K562 (cell line): ENCODE measurements around the gene ARHGEF1. TPM values are rescaled to one million over a fixed set of nuclear protein-coding genes. Genes with fewer than 3 reads are reported as not detected.

Experiments
- C11orf30 ChIP-seq: fragments of 450-650 bp; IDR thresholded peaks from 2 replicates; pipeline ENCODE4 v1.6.1; 2016; ENCODE audit warnings: low read depth, mild to moderate bottlenecking
- CBFA2T3 ChIP-seq: fragments of 450-650 bp; IDR thresholded peaks from 2 replicates; pipeline ENCODE4 v1.6.1; 2017
- ESRRB ChIP-seq: fragments of 250-450 bp; sonication (Bioruptor Pico); IDR thresholded peaks from 2 replicates; pipeline ENCODE4 v1.5.0; 2020; ENCODE audit warnings: mild to moderate bottlenecking, moderate library complexity, borderline replicate concordance
- GTF2E2 ChIP-seq: fragments of 200-800 bp; sonication (Bioruptor generic); IDR thresholded peaks from 2 replicates; pipeline ENCODE4 v1.6.1; 2016; ENCODE audit warnings: missing genetic modification characterization, missing compliant biosample characterization
- HDAC3 ChIP-seq: fragments of 450-650 bp; IDR thresholded peaks from 2 replicates; pipeline ENCODE4 v1.6.1; 2018; ENCODE audit warnings: borderline replicate concordance, mild to moderate bottlenecking, moderate library complexity; ENCODE audit not compliant: partially characterized antibody
- HLTF ChIP-seq: fragments of 450-650 bp; IDR thresholded peaks from 2 replicates; pipeline ENCODE4 v1.6.1; 2016
- JUNB ChIP-seq: fragments of 450-650 bp; formaldehyde crosslinking; conservative IDR thresholded peaks from 2 replicates; pipeline ENCODE4 v1.4.0; 2020; ENCODE audit warnings: mild to moderate bottlenecking
- KDM2B ChIP-seq: fragments of 250-450 bp; sonication (Bioruptor Pico); IDR thresholded peaks from 2 replicates; pipeline ENCODE4 v1.8.0; 2021; ENCODE audit warnings: mild to moderate bottlenecking, moderate library complexity
- LARP7 ChIP-seq: fragments of 450-650 bp; IDR thresholded peaks from 2 replicates; pipeline ENCODE4 v1.6.1; 2016
- MEF2A ChIP-seq: IDR thresholded peaks from 2 replicates; pipeline ENCODE4 v1.6.1; 2011; ENCODE audit warnings: low read depth, mild to moderate bottlenecking, low read length, moderate library complexity; ENCODE audit not compliant: control insufficient read depth
- NCOA4 ChIP-seq: fragments of 450-650 bp; IDR thresholded peaks from 2 replicates; pipeline ENCODE4 v1.6.1; 2018; ENCODE audit warnings: mild to moderate bottlenecking; ENCODE audit not compliant: partially characterized antibody
- POLR3A ChIP-seq: IDR thresholded peaks from 2 replicates; pipeline ENCODE4 v1.6.1; 2011; ENCODE audit warnings: borderline replicate concordance, mild to moderate bottlenecking, moderate library complexity; ENCODE audit not compliant: insufficient read length, insufficient read depth; ENCODE audit errors: extremely low read depth
- TAF1 ChIP-seq: IDR thresholded peaks from 2 replicates; pipeline ENCODE4 v1.6.1; 2011; ENCODE audit warnings: mild to moderate bottlenecking, low read length, moderate library complexity; ENCODE audit not compliant: insufficient read depth, control insufficient read depth, severe bottlenecking; ENCODE audit errors: extremely low read depth
- TEAD1 ChIP-seq, 2 experiments: fragments of 450-650 bp in 1 of 2; sonication (generic) in 1 of 2; formaldehyde crosslinking; IDR thresholded peaks; 2 replicates each; pipeline versions ENCODE4 v1.4.0 to v1.8.0; 2020 to 2022; ENCODE audit warnings: mild to moderate bottlenecking in 2 of 2, missing genetic modification reagents in 1 of 2
- XRCC5 ChIP-seq: fragments of 200-400 bp; formaldehyde crosslinking; IDR thresholded peaks from 2 replicates; pipeline ENCODE4 v1.6.1; 2017; ENCODE audit warnings: low read depth, mild to moderate bottlenecking, low read length
- ZC3H11A ChIP-seq: IDR thresholded peaks from 2 replicates; pipeline ENCODE4 v1.6.1; 2012; ENCODE audit warnings: low read depth, low read length, improper control_type of control experiment
- ZC3H8 ChIP-seq: fragments of 450-650 bp; IDR thresholded peaks from 2 replicates; pipeline ENCODE4 v1.6.1; 2017
- ZNF146 ChIP-seq: IDR thresholded peaks from one replicate; pipeline ENCODE4 v1.6.1; 2018; ENCODE audit warnings: missing compliant biosample characterization; ENCODE audit not compliant: unreplicated experiment
- ZNF165 ChIP-seq: fragments of 250-450 bp; sonication (Bioruptor Pico); IDR thresholded peaks from 2 replicates; pipeline ENCODE4 v1.4.0; 2020; ENCODE audit warnings: borderline replicate concordance
- ZNF197 ChIP-seq: fragments of 200-800 bp; sonication (Bioruptor generic); IDR thresholded peaks from 2 replicates; pipeline ENCODE4 v1.6.1; 2016; ENCODE audit warnings: low read depth, missing genetic modification characterization, missing compliant biosample characterization
- polyA plus RNA-seq, 8 experiments: library from polyadenylated mRNA; depleted of rRNA in 4 of 8; stranded (reverse) in 5 of 8; unstranded in 3 of 8; fragments of >200 nt; fragmentation: Nextera tagmentation in 2 of 8; fragmentation: Illumina TruSeq in 1 of 8; extraction: Ambion mirVana in 2 of 8; extraction: Trizol in 1 of 8; gene quantifications; 2 replicates each; pipeline versions ENCODE4 v1.2.1 to v1.2.3, GENCODE V29; 2011 to 2014; ENCODE audit warnings: inconsistent platforms in 1 of 8, missing spikeins in 1 of 8
- total RNA-seq, 7 experiments: library from RNA; depleted of rRNA in 6 of 7; stranded (reverse); fragments of >200 nt in 6 of 7; fragmentation: Illumina TruSeq in 2 of 7; extraction: Trizol in 2 of 7; gene quantifications; 2 replicates each; pipeline versions ENCODE4 v1.2.1 to v1.2.3, GENCODE V29; 2011 to 2021; ENCODE audit warnings: low replicate concordance in 1 of 7
- TF ChIP-seq, protein P1 (sequence below): sonication (generic); formaldehyde crosslinking; IDR thresholded peaks from 2 replicates; pipeline ENCODE4 v1.8.0; 2022; ENCODE audit warnings: mild to moderate bottlenecking, missing genetic modification reagents
- TF ChIP-seq, protein P2 (sequence below): fragments of 250-450 bp; sonication (Bioruptor Pico); IDR thresholded peaks from 2 replicates; pipeline ENCODE4 v1.4.0; 2020; ENCODE audit warnings: mild to moderate bottlenecking, moderate library complexity, borderline replicate concordance
- TF ChIP-seq, protein P3 (sequence below): sonication (generic); formaldehyde crosslinking; IDR thresholded peaks from 2 replicates; pipeline ENCODE4 v1.8.1; 2023; ENCODE audit warnings: mild to moderate bottlenecking, missing genetic modification reagents, moderate library complexity

ARHGEF1 gene
- total and polyA plus RNA-seq, 9 of the 15 experiments (the other 6 are each of a cell fraction or from before 2014, with no cell fraction given) = 1.9 to 149 (median 29.8) TPM

DNA sequence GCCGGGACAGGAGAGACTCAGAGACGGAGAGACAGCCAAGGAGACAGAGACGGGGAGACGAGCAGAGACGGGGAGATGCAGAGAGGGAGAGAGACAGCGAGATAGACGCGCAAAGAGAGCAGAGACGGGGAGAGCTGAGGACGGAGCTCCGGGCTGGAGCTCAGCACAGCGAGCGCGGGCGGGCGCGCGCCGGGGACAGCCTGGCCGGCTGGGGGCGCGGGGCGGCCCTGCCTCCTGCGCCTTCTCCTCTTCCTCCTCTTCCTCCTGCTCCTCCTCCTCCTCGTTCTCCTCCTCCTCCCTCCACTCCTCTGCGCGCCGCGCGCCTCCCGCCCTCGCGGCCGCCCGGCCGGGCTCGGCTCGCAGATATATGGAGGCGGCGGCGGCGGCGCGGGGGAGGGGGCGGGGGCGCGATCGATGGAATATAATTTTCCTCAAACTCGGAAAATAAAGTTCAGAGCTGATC lies 45.3 kb downstream of the ARHGEF1 start, which contains the start of gene ERFL (continued):
- TF ChIP-seq, protein P1, sequence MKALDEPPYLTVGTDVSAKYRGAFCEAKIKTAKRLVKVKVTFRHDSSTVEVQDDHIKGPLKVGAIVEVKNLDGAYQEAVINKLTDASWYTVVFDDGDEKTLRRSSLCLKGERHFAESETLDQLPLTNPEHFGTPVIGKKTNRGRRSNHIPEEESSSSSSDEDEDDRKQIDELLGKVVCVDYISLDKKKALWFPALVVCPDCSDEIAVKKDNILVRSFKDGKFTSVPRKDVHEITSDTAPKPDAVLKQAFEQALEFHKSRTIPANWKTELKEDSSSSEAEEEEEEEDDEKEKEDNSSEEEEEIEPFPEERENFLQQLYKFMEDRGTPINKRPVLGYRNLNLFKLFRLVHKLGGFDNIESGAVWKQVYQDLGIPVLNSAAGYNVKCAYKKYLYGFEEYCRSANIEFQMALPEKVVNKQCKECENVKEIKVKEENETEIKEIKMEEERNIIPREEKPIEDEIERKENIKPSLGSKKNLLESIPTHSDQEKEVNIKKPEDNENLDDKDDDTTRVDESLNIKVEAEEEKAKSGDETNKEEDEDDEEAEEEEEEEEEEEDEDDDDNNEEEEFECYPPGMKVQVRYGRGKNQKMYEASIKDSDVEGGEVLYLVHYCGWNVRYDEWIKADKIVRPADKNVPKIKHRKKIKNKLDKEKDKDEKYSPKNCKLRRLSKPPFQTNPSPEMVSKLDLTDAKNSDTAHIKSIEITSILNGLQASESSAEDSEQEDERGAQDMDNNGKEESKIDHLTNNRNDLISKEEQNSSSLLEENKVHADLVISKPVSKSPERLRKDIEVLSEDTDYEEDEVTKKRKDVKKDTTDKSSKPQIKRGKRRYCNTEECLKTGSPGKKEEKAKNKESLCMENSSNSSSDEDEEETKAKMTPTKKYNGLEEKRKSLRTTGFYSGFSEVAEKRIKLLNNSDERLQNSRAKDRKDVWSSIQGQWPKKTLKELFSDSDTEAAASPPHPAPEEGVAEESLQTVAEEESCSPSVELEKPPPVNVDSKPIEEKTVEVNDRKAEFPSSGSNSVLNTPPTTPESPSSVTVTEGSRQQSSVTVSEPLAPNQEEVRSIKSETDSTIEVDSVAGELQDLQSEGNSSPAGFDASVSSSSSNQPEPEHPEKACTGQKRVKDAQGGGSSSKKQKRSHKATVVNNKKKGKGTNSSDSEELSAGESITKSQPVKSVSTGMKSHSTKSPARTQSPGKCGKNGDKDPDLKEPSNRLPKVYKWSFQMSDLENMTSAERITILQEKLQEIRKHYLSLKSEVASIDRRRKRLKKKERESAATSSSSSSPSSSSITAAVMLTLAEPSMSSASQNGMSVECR (CRISPR knock-in tag) = peak; percentile 14; the same call in 1 of the 2 replicates
- no peak for TF ChIP-seq HLTF
- TF ChIP-seq, protein P2, sequence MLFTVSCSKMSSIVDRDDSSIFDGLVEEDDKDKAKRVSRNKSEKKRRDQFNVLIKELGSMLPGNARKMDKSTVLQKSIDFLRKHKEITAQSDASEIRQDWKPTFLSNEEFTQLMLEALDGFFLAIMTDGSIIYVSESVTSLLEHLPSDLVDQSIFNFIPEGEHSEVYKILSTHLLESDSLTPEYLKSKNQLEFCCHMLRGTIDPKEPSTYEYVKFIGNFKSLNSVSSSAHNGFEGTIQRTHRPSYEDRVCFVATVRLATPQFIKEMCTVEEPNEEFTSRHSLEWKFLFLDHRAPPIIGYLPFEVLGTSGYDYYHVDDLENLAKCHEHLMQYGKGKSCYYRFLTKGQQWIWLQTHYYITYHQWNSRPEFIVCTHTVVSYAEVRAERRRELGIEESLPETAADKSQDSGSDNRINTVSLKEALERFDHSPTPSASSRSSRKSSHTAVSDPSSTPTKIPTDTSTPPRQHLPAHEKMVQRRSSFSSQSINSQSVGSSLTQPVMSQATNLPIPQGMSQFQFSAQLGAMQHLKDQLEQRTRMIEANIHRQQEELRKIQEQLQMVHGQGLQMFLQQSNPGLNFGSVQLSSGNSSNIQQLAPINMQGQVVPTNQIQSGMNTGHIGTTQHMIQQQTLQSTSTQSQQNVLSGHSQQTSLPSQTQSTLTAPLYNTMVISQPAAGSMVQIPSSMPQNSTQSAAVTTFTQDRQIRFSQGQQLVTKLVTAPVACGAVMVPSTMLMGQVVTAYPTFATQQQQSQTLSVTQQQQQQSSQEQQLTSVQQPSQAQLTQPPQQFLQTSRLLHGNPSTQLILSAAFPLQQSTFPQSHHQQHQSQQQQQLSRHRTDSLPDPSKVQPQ (CRISPR knock-in tag) = no peak
- no peak for TF ChIP-seq C11orf30
- TF ChIP-seq, protein P3, sequence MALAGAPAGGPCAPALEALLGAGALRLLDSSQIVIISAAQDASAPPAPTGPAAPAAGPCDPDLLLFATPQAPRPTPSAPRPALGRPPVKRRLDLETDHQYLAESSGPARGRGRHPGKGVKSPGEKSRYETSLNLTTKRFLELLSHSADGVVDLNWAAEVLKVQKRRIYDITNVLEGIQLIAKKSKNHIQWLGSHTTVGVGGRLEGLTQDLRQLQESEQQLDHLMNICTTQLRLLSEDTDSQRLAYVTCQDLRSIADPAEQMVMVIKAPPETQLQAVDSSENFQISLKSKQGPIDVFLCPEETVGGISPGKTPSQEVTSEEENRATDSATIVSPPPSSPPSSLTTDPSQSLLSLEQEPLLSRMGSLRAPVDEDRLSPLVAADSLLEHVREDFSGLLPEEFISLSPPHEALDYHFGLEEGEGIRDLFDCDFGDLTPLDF (CRISPR knock-in tag) = no peak
- no peak for TF ChIP-seq TAF1
- TF ChIP-seq LARP7 = no peak
- TF ChIP-seq NCOA4 = no peak
- TF ChIP-seq MEF2A = no peak
- TF ChIP-seq POLR3A = no peak
- no peak for TF ChIP-seq ZNF197
- no peak for TF ChIP-seq ESRRB (CRISPR knock-in tag)
- TF ChIP-seq HDAC3 = no peak
- TF ChIP-seq CBFA2T3 = no peak
- no peak for TF ChIP-seq XRCC5
- TF ChIP-seq ZC3H11A = no peak
- TF ChIP-seq TEAD1 (CRISPR knock-in tag; IDR thresholded peaks at IDR 0.05) = no peak
- TF ChIP-seq ZNF146 (CRISPR knock-in tag) = no peak
- no peak for TF ChIP-seq KDM2B
- TF ChIP-seq JUNB = no peak
- TF ChIP-seq GTF2E2 (tag) = no peak
- TF ChIP-seq ZC3H8 = no peak
- no peak for TF ChIP-seq ZNF165 (CRISPR knock-in tag)
